ENCODE measurements around the gene SPRYD3. TPM values are rescaled to one million over a fixed set of nuclear protein-coding genes. Genes with fewer than 3 reads are reported as not detected.
"Not testable (repeated sequence)": the region's sequence is repeated elsewhere in the genome, so short reads cannot be mapped to it uniquely, and the experiment has no call there.

Gene SPRYD3
- total RNA-seq, 1 donor from 2014 or later, result 16.5 TPM

GRCh38 chr12:53101931-53102781 is 23.0 kb upstream of the SPRYD3 start:
- no peak for DNase-seq

GRCh38 chr12:53101266-53101665 is 22.1 kb upstream of the SPRYD3 start:
- no peak for DNase-seq

GRCh38 chr12:53100466-53101151 is 21.4 kb upstream of the SPRYD3 start:
- no peak for DNase-seq

- DNase-seq, result peak; percentile 87
These were observed 20.1 kb upstream of the SPRYD3 start for GRCh38 chr12:53099071-53099882.

GRCh38 chr12:53098354-53098981 is 19.3 kb upstream of the SPRYD3 start:
- peak; percentile 20 for DNase-seq

GRCh38 chr12:53097564-53098353 is 18.6 kb upstream of the SPRYD3 start, which contains the start of gene IGFBP6:
Gene IGFBP6 (plus strand): TSS chr12:53097667. CDS start chr12:53097718, 51 bp downstream.
- DNase-seq, result peak; percentile 47

GRCh38 chr12:53097207-53097563 is 18.0 kb upstream of the SPRYD3 start:
- DNase-seq, result no peak

GRCh38 chr12:53096759-53097158 is 17.6 kb upstream of the SPRYD3 start:
- no peak for DNase-seq

- DNase-seq, result no peak
These were observed 17.0 kb upstream of the SPRYD3 start for GRCh38 chr12:53096089-53096741.

- not testable (repeated sequence) for DNase-seq
These were observed 16.4 kb upstream of the SPRYD3 start for GRCh38 chr12:53095596-53095895.

- DNase-seq, result not testable (repeated sequence)
These were observed 15.8 kb upstream of the SPRYD3 start for GRCh38 chr12:53094796-53095595.

GRCh38 chr12:53094394-53094787 is 15.2 kb upstream of the SPRYD3 start:
- no peak for DNase-seq

GRCh38 chr12:53093777-53094393 is 14.7 kb upstream of the SPRYD3 start:
- no peak for DNase-seq

- no peak for DNase-seq
These were observed 12.6 kb upstream of the SPRYD3 start for GRCh38 chr12:53091756-53092155.

- DNase-seq, result no peak
These were observed 11.4 kb upstream of the SPRYD3 start for GRCh38 chr12:53090554-53090953.

GRCh38 chr12:53090105-53090504 is 10.9 kb upstream of the SPRYD3 start:
- DNase-seq, result no peak

GRCh38 chr12:53086361-53086760 is 7.2 kb upstream of the SPRYD3 start:
- DNase-seq, result no peak

- DNase-seq, result no peak
These were observed 3.5 kb upstream of the SPRYD3 start for GRCh38 chr12:53082637-53083175.

GRCh38 chr12:53078425-53079225 is 565 bp downstream of the SPRYD3 start:
- DNase-seq, result peak; percentile 42

All from dermis blood vessel endothelial cell (primary cell).